ENCODE data around the gene KCNMB4. TPM values are rescaled to one million over a fixed set of nuclear protein-coding genes. Genes with fewer than 3 reads are reported as not detected.

KCNMB4 gene
- total and polyA plus RNA-seq, 2 experiments from 2014 or later = 4.3 to 9.2 TPM

DNA sequence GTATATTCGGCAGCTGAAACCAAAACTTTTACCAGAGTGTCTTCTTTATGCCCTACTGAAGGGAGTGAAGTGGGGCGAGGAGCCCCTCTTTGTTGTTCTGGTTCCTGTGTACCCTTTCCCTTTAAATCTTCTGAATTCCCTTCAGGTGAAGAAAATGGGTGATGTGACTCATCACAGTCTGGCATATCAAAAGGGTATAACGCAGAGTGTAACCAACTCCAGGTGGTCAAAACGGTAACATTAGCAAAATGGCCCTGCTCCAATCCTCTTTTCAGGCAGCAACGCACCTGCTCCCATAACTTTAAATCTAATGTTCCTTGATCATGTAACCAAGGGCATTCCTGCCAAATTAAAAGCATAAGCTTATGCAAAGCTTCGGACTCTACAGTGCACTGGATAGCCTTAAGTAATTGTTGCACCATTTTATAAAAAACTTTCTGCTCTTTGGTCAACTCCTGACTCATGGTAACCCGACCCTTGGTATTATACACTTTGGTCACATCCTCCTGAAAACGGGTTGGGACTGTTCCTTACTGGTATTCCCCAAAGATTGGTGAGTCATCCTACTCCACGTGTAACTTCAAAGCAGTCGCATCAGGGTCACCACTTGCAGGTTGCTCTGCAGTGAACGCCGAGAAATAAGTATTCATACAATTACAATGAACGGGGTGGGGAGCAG lies 83.1 kb downstream of the KCNMB4 start:
- no peaks in the 10 kb centered on the region for H3K79me2 ChIP-seq
- no peak overlapping the region for H3K4me3 ChIP-seq
- no peaks in the 10 kb centered on the region for H3K27me3 ChIP-seq
- WGBS (ENCODE audit: low lambda C conversion rate, missing lambda C conversion rate) = 90% methylated on average over 13 of the region's 13 CpGs
- H3K4me1 ChIP-seq (ENCODE audit: insufficient read depth) = no peaks in the 10 kb centered on the region
- H3K4me2 ChIP-seq = no peak overlapping the region
- no peaks in the 10 kb centered on the region for H3K9me2 ChIP-seq (replicated peaks; ENCODE audit: insufficient read depth)
- no peak overlapping the region for H3K27ac ChIP-seq
- H3K9me3 ChIP-seq (ENCODE audit: low read depth) = no peaks in the 10 kb centered on the region
- no peak for TF ChIP-seq EZH2phosphoT487 (IDR thresholded peaks at IDR 0.05; ENCODE audit: low read depth, severe bottlenecking, unreplicated experiment)
- no peak for TF ChIP-seq EZH2 (IDR thresholded peaks at IDR 0.05; ENCODE audit: borderline replicate concordance)
- TF ChIP-seq, protein P1, sequence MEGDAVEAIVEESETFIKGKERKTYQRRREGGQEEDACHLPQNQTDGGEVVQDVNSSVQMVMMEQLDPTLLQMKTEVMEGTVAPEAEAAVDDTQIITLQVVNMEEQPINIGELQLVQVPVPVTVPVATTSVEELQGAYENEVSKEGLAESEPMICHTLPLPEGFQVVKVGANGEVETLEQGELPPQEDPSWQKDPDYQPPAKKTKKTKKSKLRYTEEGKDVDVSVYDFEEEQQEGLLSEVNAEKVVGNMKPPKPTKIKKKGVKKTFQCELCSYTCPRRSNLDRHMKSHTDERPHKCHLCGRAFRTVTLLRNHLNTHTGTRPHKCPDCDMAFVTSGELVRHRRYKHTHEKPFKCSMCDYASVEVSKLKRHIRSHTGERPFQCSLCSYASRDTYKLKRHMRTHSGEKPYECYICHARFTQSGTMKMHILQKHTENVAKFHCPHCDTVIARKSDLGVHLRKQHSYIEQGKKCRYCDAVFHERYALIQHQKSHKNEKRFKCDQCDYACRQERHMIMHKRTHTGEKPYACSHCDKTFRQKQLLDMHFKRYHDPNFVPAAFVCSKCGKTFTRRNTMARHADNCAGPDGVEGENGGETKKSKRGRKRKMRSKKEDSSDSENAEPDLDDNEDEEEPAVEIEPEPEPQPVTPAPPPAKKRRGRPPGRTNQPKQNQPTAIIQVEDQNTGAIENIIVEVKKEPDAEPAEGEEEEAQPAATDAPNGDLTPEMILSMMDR (IDR thresholded peaks at IDR 0.05; ENCODE audit: poor library complexity) = no peak
- H3K36me3 ChIP-seq (replicated peaks; ENCODE audit: insufficient read depth, low read depth) = no peaks in the 10 kb centered on the region
- H4K20me1 ChIP-seq (ENCODE audit: insufficient read depth, poor library complexity, severe bottlenecking) = no peaks in the 10 kb centered on the region
- no peak overlapping the region for H2AFZ ChIP-seq
- DNase-seq (ENCODE audit: low spot score) = no peak

DNA sequence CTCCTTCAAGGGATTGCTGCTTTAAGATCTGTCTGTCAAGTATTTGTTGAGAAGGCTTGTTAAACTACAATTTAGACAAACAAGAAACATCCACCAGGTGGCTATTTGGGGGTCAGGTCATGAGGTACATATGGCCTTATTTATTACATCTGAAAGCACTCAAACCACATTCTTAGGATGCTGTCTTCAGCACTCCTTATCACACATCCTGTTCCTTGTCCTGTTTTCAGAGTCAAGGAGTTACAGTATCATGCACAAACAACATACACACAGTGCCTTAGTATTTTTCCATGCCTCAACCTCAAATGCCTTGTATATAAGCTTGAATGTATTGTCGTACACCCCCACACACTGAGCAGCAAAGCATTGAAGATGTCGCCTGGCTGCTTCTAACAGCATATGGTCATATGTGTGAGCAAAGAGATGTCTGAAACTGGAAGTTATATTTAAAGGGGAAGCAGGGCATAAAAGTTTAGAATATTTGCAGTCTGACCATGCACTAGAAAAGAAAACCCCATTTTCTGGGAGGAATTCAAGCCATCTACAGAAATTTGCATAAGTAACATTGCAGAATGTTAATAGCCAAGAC lies 83.8 kb downstream of the KCNMB4 start:
- no peak overlapping the region for H3K4me3 ChIP-seq
- no peaks in the 10 kb centered on the region for H3K9me2 ChIP-seq (replicated peaks; ENCODE audit: insufficient read depth)
- no peak for TF ChIP-seq EZH2phosphoT487 (IDR thresholded peaks at IDR 0.05; ENCODE audit: low read depth, severe bottlenecking, unreplicated experiment)
- TF ChIP-seq, protein P1 (IDR thresholded peaks at IDR 0.05; ENCODE audit: poor library complexity) = no peak
- no peak for TF ChIP-seq EZH2 (IDR thresholded peaks at IDR 0.05; ENCODE audit: borderline replicate concordance)

DNA sequence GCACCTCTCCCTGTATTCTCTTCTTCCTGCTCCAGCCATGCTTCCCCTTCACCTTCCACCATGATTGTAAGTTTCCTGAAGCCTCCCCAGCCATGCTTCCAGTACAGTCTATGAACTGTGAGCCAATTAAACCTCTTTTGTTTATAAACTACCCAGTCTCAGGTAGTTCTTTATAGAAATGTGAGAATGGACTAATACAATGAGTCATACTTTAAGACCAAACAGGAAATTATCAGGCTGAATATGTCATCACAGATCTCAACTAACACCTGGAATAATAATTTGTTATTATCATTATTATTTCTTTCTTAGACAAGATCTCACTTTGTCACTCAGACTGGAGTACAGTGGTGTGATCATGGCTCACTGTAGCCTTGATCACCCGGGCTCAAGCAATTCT lies 85.4 kb downstream of the KCNMB4 start:
- H3K27ac ChIP-seq = no peak overlapping the region
- H3K27me3 ChIP-seq = no peaks in the 10 kb centered on the region
- H3K36me3 ChIP-seq (replicated peaks; ENCODE audit: insufficient read depth, low read depth) = no peaks in the 10 kb centered on the region
- H3K9me3 ChIP-seq (ENCODE audit: low read depth) = no peaks in the 10 kb centered on the region
- no peak overlapping the region for H3K4me2 ChIP-seq
- no peaks in the 10 kb centered on the region for H3K9me2 ChIP-seq (replicated peaks; ENCODE audit: insufficient read depth)
- WGBS (ENCODE audit: low lambda C conversion rate, missing lambda C conversion rate) = 88% methylated on average over 1 of the region's 1 CpG
- H4K20me1 ChIP-seq (ENCODE audit: insufficient read depth, poor library complexity, severe bottlenecking) = no peaks in the 10 kb centered on the region
- no peak for DNase-seq (ENCODE audit: low spot score)
- no peaks in the 10 kb centered on the region for H3K79me2 ChIP-seq
- no peak overlapping the region for H2AFZ ChIP-seq
- TF ChIP-seq EZH2 (IDR thresholded peaks at IDR 0.05; ENCODE audit: borderline replicate concordance) (no peak), EZH2phosphoT487 (IDR thresholded peaks at IDR 0.05; ENCODE audit: low read depth, severe bottlenecking, unreplicated experiment) (no peak)
- TF ChIP-seq, protein P1 (IDR thresholded peaks at IDR 0.05; ENCODE audit: poor library complexity) = no peak
- H3K4me3 ChIP-seq = no peak overlapping the region
- H3K4me1 ChIP-seq (ENCODE audit: insufficient read depth) = no peaks in the 10 kb centered on the region

More for the DNA sequence above, 83.8 kb downstream of the KCNMB4 start:
- Histone ChIP-seq H3K4me2 (no peak overlapping the region), H2AFZ (no peak overlapping the region), H3K9me3 (ENCODE audit: low read depth) (no peaks in the 10 kb centered on the region), H3K4me1 (ENCODE audit: insufficient read depth) (no peaks in the 10 kb centered on the region), H4K20me1 (ENCODE audit: insufficient read depth, poor library complexity, severe bottlenecking) (no peaks in the 10 kb centered on the region), H3K36me3 (replicated peaks; ENCODE audit: insufficient read depth, low read depth) (no peaks in the 10 kb centered on the region), H3K27ac (no peak overlapping the region), H3K79me2 (no peaks in the 10 kb centered on the region), H3K27me3 (no peaks in the 10 kb centered on the region)
- no peak for DNase-seq (ENCODE audit: low spot score)
- 98% methylated on average over 2 of the region's 2 CpGs for WGBS (ENCODE audit: low lambda C conversion rate, missing lambda C conversion rate)
